Choroid plexus epithelial cell (primary cell): Measurements from ENCODE around the gene STK40.
A peak's percentile ranks its signal among the peaks of the same experiment; 100 is the strongest.

Experiments used
- DNase-seq: peaks from one replicate; pipeline ENCODE4 v3.0.0-alpha.2; 2010; ENCODE audit warnings: low read depth
- H3K4me3 ChIP-seq: 2 replicates; pipeline ENCODE4 v1.5.1; 2011; ENCODE audit warnings: low read depth, mild to moderate bottlenecking, control low read depth, low read length, moderate library complexity
- TF ChIP-seq, protein P1 (sequence below): conservative IDR thresholded peaks from 2 replicates; pipeline ENCODE4 v1.5.1; 2011; ENCODE audit warnings: low read depth, mild to moderate bottlenecking, control low read depth, inconsistent platforms, low read length, moderate library complexity

Gene STK40

DNA sequence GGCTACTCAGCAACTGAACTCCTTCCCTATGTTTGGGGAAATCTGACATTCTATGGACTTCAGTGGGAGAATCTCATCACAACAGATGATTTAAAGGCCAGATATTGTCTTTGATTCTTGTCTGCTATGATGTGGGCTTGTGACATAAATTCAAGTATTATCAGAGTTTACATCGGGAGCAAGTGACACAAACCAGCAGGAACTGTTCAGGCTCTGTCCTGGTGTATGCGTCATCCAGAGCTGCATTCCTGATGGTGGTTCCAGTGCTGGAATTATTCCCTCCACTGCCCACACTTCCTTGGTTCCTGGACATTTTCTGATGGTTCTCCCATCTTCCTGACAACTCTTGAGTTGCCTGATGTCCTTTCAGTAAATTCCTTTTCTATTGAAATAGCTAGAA, 22.8 kb upstream of the STK40 start:
- TF ChIP-seq, protein P1, sequence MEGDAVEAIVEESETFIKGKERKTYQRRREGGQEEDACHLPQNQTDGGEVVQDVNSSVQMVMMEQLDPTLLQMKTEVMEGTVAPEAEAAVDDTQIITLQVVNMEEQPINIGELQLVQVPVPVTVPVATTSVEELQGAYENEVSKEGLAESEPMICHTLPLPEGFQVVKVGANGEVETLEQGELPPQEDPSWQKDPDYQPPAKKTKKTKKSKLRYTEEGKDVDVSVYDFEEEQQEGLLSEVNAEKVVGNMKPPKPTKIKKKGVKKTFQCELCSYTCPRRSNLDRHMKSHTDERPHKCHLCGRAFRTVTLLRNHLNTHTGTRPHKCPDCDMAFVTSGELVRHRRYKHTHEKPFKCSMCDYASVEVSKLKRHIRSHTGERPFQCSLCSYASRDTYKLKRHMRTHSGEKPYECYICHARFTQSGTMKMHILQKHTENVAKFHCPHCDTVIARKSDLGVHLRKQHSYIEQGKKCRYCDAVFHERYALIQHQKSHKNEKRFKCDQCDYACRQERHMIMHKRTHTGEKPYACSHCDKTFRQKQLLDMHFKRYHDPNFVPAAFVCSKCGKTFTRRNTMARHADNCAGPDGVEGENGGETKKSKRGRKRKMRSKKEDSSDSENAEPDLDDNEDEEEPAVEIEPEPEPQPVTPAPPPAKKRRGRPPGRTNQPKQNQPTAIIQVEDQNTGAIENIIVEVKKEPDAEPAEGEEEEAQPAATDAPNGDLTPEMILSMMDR, result no peak
- DNase-seq, result no peak
- no peak overlapping the region for H3K4me3 ChIP-seq

DNA sequence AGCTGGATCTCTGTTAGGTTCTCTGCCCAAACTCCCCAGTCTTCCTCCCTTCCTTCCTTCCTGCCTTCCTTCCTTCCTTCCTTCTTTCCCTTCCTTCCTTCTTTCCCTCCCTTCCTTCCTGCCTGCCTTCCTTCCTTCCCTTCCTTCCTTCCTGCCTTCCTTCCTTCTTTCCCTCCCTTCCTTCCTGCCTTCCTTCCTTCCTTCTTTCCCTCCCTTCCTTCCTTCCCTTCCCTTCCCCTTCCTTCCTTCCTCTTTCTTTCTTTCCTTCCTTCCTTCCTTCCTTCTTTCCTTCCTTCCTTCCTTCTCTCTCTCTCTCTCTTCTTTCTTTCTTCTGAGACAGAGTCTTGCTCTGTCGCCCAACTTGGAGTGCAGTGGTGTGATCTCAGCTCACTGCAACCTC, 20.7 kb upstream of the STK40 start:
- H3K4me3 ChIP-seq, result no peak overlapping the region
- TF ChIP-seq, protein P1, result no peak

DNA sequence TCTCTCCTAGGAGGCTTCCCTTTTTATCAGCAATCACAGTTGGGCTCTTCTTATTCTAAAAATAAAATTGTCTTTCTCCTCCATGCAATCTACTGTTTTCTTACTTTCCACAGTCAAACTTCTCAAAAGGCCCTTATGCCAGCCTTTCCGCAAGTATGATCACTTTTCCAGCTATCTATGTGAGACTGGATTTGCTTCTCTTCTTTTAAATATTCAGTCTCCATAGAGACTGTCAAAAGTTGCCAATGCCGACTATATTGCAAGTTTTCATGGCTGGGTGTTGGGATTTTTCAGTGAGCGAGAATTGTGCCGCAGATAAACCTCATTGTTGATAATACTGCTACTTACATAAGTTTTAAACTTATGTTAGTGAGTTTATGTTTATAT, 16.8 kb upstream of the STK40 start:
- no peak overlapping the region for H3K4me3 ChIP-seq
- DNase-seq, result no peak
- TF ChIP-seq, protein P1, result no peak

More for the DNA sequence above, 20.7 kb upstream of the STK40 start:
- DNase-seq, result no peak

DNA sequence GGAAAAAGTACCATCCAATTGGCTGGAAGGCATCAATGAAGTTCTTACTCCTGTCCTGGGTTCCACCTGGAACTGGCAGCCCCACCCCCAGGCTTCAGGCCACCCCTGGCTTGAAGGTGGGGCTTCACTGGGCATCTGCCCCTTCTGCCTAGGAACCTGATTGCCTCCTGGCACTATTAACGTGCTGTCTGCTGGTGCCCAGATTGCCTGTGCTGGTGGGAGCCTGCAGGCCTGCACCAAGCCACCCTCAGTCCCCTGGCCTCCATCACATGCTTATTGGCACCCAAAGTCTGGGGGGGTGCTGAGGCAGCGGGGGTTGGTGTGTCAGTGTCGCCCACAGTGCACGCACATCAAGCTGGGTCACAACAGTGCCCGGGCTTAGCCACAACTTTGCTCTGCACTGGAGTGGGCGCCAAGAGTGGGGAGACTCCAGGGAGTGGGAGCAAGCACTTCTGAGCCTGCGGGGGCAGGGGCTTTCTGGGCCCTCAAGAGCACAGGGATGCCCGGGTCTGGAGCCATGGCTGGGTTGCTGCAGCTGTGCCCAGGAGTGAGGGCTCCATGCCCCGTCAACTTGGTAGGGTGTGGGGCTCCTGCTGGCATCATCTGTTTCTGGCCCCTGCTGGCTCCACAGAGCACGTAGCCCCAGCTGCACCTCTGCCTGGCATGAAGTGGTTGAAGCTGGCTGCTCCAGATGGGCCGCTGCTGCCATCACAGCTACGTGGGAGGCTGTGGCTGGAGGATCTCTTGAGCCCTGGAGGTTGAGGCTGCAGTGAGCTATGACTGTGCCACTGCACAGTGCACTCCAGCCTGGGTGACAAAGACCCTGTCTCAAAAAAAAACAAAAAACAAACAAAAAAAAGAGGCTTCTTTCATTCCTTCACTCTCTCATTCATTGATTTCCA, 16.1 kb upstream of the STK40 start:
- TF ChIP-seq, protein P1, result no peak
- peak overlapping the region; percentile 45 for H3K4me3 ChIP-seq
- no peak for DNase-seq

DNA sequence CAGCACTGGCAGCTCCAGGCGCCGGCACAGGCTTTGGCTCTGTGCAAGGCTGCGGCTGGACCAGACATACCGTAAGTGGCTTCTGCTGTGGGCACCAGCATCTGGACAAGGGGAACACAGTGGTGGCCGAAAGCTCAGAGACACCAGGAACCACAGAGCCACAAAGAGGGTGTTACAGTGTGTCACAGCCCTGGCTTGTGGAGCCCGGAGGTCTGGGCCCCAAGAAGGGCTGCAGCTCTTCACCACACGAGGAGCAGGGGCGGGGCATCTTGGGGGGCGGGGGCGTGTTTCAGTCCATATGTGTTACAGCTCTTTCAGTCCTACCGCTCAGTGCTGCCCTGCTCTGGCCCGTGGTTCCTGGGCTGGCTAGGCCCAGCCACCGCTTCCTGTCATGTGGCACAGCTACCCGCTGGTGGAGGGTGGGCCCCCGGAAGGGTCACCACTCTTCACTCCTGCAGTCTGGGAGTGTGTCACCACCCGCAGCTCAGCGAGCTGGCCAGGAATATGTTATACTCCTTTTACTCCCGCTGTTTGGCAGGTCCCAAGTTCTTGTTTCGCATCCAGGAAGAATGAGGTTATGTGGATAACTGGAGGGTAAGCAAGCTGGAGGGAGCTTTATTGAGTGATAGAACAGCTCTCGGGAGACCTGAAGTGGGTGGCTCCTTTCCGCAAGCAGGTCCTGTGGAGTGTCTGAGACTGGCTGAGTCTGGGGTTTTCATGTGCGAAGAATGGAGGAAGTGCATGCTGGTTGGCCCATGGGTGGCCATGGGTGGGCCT, 15.3 kb upstream of the STK40 start:
- TF ChIP-seq, protein P1, result no peak
- peak; percentile 80 for DNase-seq
- H3K4me3 ChIP-seq, result peak overlapping the region; percentile 45

DNA sequence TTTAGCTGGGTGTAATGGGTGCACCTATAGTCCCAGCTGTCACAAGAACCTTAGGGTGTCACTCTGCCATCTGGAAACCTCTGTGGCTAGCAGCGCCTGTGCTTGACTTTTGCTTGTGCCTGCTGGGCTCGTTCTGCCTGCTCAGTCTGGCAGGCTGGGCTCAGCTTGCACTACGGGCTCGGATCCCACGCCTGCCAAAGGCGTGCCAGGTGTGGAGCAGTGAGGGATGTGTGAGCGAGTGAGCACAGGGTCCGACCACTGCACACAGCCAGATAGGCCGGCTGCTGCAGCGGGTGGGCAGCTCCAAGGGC, 14.7 kb upstream of the STK40 start:
- H3K4me3 ChIP-seq, result no peak overlapping the region
- TF ChIP-seq, protein P1, result no peak
- DNase-seq, result no peak
